Renal cortical epithelial cell (primary cell): Measurements from ENCODE around the gene KRTAP20-3. TPM values are rescaled to one million over a fixed set of nuclear protein-coding genes. Genes with fewer than 3 reads are reported as not detected.

Source experiments
- DNase-seq: peaks from one replicate; pipeline ENCODE4 v3.0.0-alpha.2; 2011; ENCODE audit warnings: low read depth
- total RNA-seq: library from RNA; depleted of rRNA; stranded (reverse); fragments of >200 nt; gene quantifications from 2 replicates; pipeline ENCODE4 v1.2.3, GENCODE V29; 2014

KRTAP20-3 gene
- total RNA-seq, 1 donor from 2014 or later, result not detected

DNA sequence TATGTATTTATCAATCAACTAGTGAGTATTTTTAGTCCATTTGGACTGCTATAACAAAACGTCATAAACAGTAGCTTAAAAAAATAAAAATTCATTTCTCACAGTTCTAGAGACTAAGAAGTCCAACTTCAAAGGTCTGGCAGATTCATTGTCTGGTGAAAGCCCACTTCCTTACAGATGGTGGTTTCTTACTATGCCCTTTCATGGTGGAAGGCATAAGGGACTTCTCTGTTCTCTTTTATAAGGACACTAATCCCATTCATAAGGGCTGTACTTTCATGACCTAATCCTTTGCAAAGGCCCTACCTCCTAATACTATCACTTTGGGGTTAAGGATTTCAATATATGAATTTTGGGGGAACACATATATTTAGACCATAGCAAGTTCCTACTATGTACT is 37.9 kb downstream of the KRTAP20-3 start:
- no peak for DNase-seq

DNA sequence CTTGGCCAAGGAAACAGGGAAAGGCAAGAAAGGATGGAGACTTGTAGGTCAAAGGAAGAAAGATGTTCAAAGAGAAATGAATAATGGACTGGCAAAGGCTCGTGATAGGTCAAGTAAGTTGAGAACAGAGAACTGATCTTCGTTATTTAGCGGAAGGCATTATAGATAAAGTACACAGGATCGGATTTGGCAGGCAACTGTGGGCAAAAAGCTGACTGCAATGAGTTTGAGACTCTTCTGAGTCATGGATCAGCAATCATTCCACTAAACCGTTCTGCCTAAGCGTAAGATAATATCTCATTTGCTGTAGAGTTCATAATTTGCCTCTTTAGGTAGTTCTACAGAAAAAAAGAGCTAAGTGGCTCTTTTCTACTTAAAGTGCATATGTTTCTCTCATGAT is 41.8 kb downstream of the KRTAP20-3 start:
- no peak for DNase-seq

DNA sequence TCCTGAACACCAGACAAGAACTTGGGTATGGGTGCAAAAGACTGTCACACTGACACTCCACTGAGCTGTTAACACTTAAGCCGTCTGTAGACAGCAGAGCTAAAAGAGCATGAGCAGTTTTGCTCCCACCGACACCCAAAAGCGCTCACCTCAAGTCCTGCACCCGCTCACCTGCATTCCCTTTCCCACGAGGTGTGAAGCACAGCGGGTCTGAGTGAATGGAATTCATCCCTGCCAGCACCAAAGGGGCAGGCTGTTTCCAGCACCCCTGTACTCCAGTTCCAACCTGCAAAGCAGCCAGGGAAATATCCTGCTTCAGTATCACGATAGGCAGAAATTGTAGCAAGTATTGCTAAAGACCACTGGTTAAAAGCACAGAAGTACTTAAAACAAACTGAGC is 47.2 kb downstream of the KRTAP20-3 start:
- no peak for DNase-seq

Other genes starting within 250 kb of the KRTAP20-3 start
- not detected in 2 replicates for gene KRTAP13-1, start 246.8 kb upstream of the KRTAP20-3 start, total RNA-seq
- not detected in 2 replicates for gene KRTAP13-3, start 216.9 kb upstream of the KRTAP20-3 start, total RNA-seq
- gene KRTAP13-4, start 212.6 kb upstream of the KRTAP20-3 start, total RNA-seq, result not detected in 2 replicates
- gene KRTAP15-1, start 202.6 kb upstream of the KRTAP20-3 start, total RNA-seq, result not detected in 2 replicates
- gene KRTAP19-1, start 162.5 kb upstream of the KRTAP20-3 start, total RNA-seq, result not detected in 2 replicates
- gene KRTAP19-2, start 155.4 kb upstream of the KRTAP20-3 start, total RNA-seq, result not detected in 2 replicates
- gene KRTAP19-3, start 150.9 kb upstream of the KRTAP20-3 start, total RNA-seq, result not detected in 2 replicates
- gene KRTAP19-4, start 145.7 kb upstream of the KRTAP20-3 start, total RNA-seq, result not detected in 2 replicates
- not detected in 2 replicates for gene KRTAP19-5, start 140.7 kb upstream of the KRTAP20-3 start, total RNA-seq
- gene KRTAP19-6, start 101.0 kb upstream of the KRTAP20-3 start, total RNA-seq, result not detected in 2 replicates
- gene KRTAP19-7, start 81.5 kb upstream of the KRTAP20-3 start, total RNA-seq, result not detected in 2 replicates
- not detected in 2 replicates for gene KRTAP22-2, start 52.5 kb upstream of the KRTAP20-3 start, total RNA-seq
- not detected in 2 replicates for gene KRTAP6-3, start 50.4 kb upstream of the KRTAP20-3 start, total RNA-seq
- gene KRTAP6-2, start 44.0 kb upstream of the KRTAP20-3 start, total RNA-seq, result not detected in 2 replicates
- not detected in 2 replicates for gene KRTAP22-1, start 41.8 kb upstream of the KRTAP20-3 start, total RNA-seq
- gene KRTAP6-1, start 28.9 kb upstream of the KRTAP20-3 start, total RNA-seq, result not detected in 2 replicates
- not detected in 2 replicates for gene KRTAP20-1, start 26.4 kb upstream of the KRTAP20-3 start, total RNA-seq
- gene KRTAP20-4, start 22.2 kb upstream of the KRTAP20-3 start, total RNA-seq, result not detected in 2 replicates
- not detected in 2 replicates for gene KRTAP20-2, start 7.7 kb upstream of the KRTAP20-3 start, total RNA-seq
- gene KRTAP21-3, start 75.9 kb downstream of the KRTAP20-3 start, total RNA-seq, result not detected in 2 replicates
- not detected in 2 replicates for gene KRTAP21-2, start 104.4 kb downstream of the KRTAP20-3 start, total RNA-seq
- gene KRTAP21-1, start 112.6 kb downstream of the KRTAP20-3 start, total RNA-seq, result not detected in 2 replicates
- not detected in 2 replicates for gene KRTAP8-1, start 170.4 kb downstream of the KRTAP20-3 start, total RNA-seq
- gene KRTAP7-1, start 186.9 kb downstream of the KRTAP20-3 start, total RNA-seq, result not detected in 2 replicates
- not detected in 2 replicates for gene KRTAP11-1, start 238.7 kb downstream of the KRTAP20-3 start, total RNA-seq